ENCODE results near the gene MRNIP.

The MRNIP gene

GRCh38 chr5:179887802-179888201 lies 29.2 kb upstream of the MRNIP start:
- DNase-seq (ENCODE audit: low spot score): no peak

GRCh38 chr5:179887095-179887494 lies 28.5 kb upstream of the MRNIP start:
- no peak for DNase-seq (ENCODE audit: low spot score)

DNA sequence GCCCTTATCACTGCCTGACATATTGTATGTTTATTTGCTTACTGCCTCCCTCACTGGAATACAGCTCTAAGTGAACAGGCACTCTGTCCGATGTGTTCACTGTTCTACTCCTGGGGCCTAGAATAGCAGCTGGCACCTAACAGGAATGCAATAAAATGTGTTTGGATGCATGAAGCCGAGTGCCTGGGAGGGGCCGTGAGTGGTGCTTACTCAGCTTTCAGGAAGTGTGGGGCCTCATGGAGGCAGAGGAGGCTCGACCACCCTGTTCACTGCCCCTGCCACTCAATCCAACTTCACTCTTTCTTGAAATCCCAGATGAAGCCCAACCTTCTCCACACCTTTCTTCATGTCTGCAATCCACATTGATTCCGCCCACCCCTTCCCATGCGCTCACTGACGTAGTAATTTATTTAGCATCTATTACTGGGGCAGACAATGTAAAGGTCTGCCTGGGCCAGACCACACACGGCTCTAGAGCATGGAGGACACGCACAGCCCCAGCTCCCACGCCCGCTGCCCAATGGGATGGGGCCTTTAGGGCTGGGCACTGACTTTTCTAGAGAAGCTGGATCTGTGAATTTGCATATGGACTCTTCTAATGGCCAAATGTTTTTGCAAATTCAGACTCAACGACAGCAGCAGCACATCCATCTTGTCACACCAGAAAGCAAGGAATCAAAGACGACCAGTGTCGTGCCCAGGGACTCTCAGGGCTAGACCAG lies 27.7 kb upstream of the MRNIP start:
- no peak for DNase-seq (ENCODE audit: low spot score)

GRCh38 chr5:179885491-179886090 lies 27.0 kb upstream of the MRNIP start:
- DNase-seq (ENCODE audit: low spot score): no peak

DNA sequence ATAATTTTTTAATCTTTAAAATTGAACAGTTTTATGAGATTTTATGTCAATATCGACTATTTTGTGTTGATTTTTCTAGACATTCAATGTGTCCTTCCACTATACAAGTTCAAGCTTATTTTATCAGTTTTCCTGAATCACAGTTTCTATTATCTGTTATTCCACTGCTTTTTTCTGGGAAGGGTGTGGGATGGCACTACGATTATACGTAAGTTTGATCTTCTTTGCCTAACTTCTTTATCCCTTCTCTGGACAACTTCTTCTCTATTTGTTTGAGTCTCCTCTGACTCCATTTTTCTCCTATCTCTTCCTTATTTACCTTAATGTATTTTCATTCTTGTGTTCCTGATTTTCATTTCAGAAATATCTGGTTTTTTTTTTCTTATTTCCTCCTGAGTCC lies 24.5 kb upstream of the MRNIP start:
- DNase-seq (ENCODE audit: low spot score): no peak

GRCh38 chr5:179882338-179882737 lies 23.7 kb upstream of the MRNIP start:
- DNase-seq (ENCODE audit: low spot score): no peak

GRCh38 chr5:179880848-179881590 lies 22.4 kb upstream of the MRNIP start:
- no peak for DNase-seq (ENCODE audit: low spot score)

- no peak for DNase-seq (ENCODE audit: low spot score)
These were observed 21.5 kb upstream of the MRNIP start for GRCh38 chr5:179880066-179880650.

GRCh38 chr5:179879690-179880010 lies 21.0 kb upstream of the MRNIP start:
- no peak for DNase-seq (ENCODE audit: low spot score)

DNA sequence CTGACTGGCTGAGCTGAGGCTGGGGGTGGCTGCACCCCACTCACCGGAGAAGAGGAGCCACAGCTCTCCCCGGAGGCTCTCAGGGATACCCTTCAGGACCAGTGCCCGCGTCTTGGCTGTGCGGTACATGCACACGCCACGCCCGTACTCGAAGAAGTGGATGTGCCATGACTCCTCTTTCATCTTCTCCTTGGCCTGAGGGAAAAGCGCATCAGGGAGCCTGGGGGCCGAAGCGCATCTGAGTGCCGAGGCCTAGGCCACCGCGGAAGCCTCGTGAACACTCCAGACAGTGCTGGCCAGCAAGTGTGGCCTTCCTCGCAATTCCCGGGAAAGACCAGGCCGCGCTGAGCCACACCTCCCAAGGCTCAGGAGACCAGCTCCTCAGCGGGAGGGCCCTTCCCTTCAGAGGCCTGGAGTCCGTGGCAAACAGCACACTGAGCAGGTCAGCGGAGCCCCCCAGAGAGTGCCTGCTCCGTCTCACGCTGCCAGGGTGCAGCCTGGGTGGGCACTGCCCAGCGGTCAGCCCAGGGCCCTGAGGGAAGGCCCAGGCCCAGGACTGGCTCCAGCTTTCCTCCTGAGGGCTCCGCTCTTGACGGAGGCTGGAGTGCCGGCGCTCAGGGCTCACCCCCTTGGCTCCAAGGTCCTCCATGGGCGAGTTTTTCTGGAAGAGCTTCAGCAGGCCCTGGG lies 20.5 kb upstream of the MRNIP start:
- no peak for DNase-seq (ENCODE audit: low spot score)

DNA sequence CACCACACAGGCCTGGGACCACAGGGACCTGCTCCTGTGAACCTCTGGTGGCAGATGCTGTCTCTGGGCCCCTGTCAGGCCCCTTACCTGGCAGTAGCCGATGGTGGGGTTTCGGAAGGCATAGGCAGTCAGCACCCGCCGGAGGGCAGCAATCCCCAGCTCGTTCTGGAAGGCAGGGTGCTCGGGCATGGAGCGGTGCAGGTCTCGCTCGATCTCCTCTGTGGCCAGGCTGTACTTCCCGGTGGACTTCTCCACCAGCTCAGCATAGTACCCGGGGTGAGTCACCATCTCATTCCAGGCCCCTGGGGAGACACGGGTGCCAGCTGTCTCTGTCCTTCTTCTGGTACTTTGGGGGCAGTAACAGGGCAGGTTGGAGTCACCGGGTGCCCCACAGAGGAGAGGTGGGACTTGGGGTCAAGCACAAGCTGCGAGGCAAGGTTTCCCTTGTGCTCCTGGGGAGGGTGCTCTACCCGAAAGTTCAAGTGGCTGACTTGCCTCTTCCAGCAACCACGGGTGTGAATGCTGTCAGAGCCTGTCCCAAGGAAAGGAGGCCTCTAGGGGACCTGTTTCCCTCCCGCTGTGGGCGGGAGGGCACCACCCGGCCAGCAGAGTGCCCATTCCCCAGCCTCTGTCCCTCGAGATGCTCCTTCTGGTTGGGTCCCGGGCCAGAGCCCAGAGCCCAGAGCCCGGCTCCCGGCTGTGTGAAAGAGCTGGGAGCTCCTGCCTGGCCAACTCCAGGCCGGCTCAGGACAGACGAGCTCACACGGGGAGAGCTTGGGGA lies 19.8 kb upstream of the MRNIP start:
- peak; percentile 30 for DNase-seq (ENCODE audit: low spot score)

- DNase-seq (ENCODE audit: low spot score): no peak
These were observed 18.0 kb upstream of the MRNIP start for GRCh38 chr5:179876610-179876952.

- DNase-seq (ENCODE audit: low spot score): no peak
These were observed 17.4 kb upstream of the MRNIP start for GRCh38 chr5:179875741-179876609.

GRCh38 chr5:179874536-179875292 lies 16.1 kb upstream of the MRNIP start:
- no peak for DNase-seq (ENCODE audit: low spot score)

GRCh38 chr5:179874136-179874535 lies 15.5 kb upstream of the MRNIP start:
- DNase-seq (ENCODE audit: low spot score): no peak

GRCh38 chr5:179873588-179874110 lies 15.0 kb upstream of the MRNIP start:
- DNase-seq (ENCODE audit: low spot score): no peak

DNA sequence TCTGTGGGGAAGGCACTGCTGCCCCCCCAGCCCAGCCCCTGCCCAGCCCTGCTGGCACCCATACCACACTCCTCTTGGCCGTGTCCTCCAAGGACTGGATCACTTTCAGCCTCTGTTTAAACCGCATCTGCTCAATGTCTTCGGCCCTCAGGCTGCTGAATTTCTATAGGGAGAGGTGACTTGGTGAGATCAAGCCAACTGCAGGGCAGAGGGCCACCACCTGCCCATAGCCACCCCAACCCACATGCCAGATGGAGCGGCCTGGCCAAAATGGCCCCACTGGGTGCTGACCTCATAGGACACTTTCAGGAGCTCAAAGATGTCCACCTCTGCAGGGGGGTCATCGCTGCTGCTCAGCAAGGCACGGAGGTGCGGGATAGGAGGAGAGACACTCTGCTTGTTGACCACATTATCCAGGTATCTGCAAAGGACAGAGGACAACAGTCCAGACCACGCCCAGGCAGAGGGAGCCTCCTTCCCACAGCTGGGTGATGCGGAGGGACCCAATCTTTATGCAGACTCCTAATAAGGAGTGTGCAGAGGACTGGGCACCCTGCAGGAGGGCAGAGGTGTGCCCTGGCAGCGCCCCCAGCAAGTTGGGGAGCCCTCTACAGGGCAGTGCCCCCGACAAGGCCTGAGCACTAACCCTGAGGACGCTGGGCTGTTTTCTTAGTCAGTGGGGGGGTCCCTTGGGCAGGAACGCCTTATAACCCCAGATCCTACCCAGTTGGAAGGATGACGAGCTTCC lies 14.4 kb upstream of the MRNIP start:
- DNase-seq (ENCODE audit: low spot score): no peak

DNA sequence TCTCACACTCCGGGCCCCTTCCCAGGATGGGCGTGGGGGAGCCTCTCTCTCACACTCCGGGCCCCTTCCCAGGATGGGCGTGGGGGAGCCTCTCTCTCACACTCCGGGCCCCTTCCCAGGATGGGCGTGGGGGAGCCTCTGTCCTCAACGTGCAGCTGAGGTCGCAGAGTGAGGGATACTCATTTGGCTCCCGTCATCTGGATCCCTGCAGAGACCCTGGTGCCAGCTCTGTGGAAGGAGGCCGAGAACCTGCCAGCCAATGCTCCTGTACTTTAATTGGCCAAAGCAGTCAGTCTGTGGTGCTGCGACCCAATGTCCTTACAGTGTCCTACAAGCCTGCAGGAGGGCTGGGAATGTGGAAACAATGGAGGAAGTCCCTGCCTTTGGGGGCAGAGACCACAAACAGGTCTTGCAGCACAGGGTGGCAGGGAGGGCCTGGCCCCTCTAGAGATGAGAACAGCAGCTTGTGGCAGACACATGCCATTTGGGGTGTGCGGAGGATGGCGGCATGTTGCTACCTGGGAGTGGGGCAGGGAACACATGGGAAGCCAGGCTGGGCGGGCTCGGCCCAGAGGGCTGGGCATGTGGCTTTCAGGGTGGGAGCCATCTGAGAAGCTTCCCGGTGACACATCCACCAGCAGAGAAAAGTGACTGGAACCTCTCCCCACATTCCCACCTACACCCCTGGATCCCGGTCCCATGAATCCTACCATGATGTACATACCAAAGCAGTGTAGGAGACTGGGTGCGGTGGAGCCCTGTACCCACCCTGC lies 13.6 kb upstream of the MRNIP start:
- no peak for DNase-seq (ENCODE audit: low spot score)

Data from kidney tubule cell (primary cell).